Lower leg skin (tissue), 4 donors: ENCODE results near the gene DLGAP1. TPM values are rescaled to one million over a fixed set of nuclear protein-coding genes. Genes with fewer than 3 reads are reported as not detected.

ENCODE experiments used
- DNase-seq, 2 donors: peaks; one replicate each; pipeline ENCODE4 v3.0.0-alpha.2; 2019; ENCODE audit warnings: low spot score in 2 of 2
- H3K4me3 ChIP-seq: fragments of 200-600 bp; sonication (generic); 2 replicates; pipeline ENCODE4 v1.5.1; 2017; ENCODE audit warnings: mild to moderate bottlenecking, low read depth; ENCODE audit not compliant: poor library complexity, severe bottlenecking
- POLR2A ChIP-seq, 2 donors: fragments of 450-650 bp; IDR thresholded peaks; one replicate each; pipeline ENCODE4 v1.6.1; 2016 to 2017; ENCODE audit warnings: antibody characterized with exemption in 2 of 2, mild to moderate bottlenecking in 1 of 2, moderate library complexity in 1 of 2
- WGBS, 2 donors: methylation state at CpG; one replicate each; pipeline ENCODE4 v1.1.5; 2018; 5-methylcytosine and 5-hydroxymethylcytosine counted together
- intact Hi-C: fragments of 100-400 bp; cut with DNase I; formaldehyde crosslinking; loops from one replicate; pipeline ENCODE4 v1.15.0; 2023; ENCODE audit warnings: low total_unique reads
- total RNA-seq, 4 donors: library from RNA; depleted of rRNA; stranded (reverse); fragments of >200 nt; gene quantifications; one replicate each; pipeline ENCODE4 v1.1.0, GENCODE V29; 2016
- TF ChIP-seq, protein P1 (sequence below), 3 donors: fragments of 450-650 bp; IDR thresholded peaks; one replicate each; pipeline ENCODE4 v1.5.1; 2016; ENCODE audit warnings: antibody characterized with exemption in 3 of 3, mild to moderate bottlenecking in 3 of 3, moderate library complexity in 2 of 3

DLGAP1 gene
- total RNA-seq, 4 donors from 2014 or later = 0.34 to 1.3 (median 0.82) TPM

DNA sequence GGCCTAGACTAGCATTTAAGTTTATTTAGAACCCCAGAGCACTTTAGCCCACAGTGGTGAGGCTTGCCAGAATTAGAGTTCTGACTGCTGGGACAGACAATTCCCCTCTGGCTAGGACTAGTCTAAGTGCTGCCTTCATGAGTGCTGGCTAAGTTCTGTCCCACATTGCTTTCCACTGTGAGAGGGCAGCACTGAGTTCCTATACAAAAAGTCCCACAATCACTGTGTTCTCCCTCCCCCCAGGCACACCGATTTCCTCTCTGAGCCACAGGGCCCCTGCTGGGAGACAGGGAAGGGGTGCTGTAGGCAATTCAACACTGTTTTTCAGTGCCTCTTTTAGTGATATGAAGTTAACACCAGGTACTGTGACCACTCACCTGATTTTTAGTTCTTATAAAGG is 310.9 kb downstream of the DLGAP1 start:
- no peak for DNase-seq
- intact Hi-C loops = no loop called here
- H3K4me3 ChIP-seq = no peak overlapping the region
- TF ChIP-seq, protein P1, sequence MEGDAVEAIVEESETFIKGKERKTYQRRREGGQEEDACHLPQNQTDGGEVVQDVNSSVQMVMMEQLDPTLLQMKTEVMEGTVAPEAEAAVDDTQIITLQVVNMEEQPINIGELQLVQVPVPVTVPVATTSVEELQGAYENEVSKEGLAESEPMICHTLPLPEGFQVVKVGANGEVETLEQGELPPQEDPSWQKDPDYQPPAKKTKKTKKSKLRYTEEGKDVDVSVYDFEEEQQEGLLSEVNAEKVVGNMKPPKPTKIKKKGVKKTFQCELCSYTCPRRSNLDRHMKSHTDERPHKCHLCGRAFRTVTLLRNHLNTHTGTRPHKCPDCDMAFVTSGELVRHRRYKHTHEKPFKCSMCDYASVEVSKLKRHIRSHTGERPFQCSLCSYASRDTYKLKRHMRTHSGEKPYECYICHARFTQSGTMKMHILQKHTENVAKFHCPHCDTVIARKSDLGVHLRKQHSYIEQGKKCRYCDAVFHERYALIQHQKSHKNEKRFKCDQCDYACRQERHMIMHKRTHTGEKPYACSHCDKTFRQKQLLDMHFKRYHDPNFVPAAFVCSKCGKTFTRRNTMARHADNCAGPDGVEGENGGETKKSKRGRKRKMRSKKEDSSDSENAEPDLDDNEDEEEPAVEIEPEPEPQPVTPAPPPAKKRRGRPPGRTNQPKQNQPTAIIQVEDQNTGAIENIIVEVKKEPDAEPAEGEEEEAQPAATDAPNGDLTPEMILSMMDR (IDR thresholded peaks at IDR 0.05) = no peak
- TF ChIP-seq POLR2A (IDR thresholded peaks at IDR 0.05) = no peak
- WGBS, 2 donors = 60 to 75% methylated on average over 1 of the region's 1 CpG

DNA sequence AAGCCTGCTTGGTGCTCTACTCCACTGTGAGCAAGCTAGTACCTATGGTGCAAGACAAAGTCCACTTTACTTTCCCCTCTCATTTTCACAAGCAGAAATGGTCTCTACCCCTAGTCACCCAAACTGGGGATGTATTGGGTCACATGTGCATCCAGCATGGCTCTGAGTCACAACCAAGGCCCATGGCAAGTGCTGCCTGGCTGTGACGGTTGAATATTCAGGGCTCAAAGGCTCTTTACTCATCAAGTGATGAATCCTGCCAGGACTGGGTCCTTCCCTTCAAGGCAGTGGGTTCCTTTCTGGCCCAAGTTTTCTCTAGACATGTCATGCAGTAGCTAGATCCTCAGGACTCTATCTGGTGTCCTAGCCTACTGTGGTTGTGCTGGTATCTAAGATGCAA is 311.5 kb downstream of the DLGAP1 start:
- no peak for DNase-seq
- WGBS, 2 donors = 86 to 89% methylated on average over 1 of the region's 1 CpG
- intact Hi-C loops = no loop called here
- no peak for TF ChIP-seq POLR2A (IDR thresholded peaks at IDR 0.05)
- TF ChIP-seq, protein P1 (IDR thresholded peaks at IDR 0.05) = no peak
- H3K4me3 ChIP-seq = no peak overlapping the region

DNA sequence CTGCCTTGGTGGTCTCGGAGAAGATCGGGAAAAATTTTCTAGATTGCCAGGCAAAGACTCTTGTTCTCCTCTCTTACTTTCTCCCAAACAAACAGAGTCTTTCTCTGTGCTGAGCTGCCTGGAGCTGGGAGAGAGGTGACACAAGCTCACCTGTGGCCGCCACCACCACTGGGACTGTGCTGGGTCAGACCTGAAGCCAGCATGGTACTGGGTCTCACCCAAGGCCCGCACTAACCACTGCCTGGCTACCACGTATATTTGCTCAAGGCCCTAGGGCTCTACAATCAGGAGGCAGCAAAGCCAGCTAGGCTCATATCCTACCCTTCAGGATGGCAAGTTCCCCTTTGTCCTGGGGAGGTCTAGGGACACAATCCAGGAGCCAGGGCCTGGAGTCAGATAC is 312.2 kb downstream of the DLGAP1 start:
- WGBS, 2 donors = 77 to 86% methylated on average over 5 of the region's 5 CpGs
- intact Hi-C loops = no loop called here
- no peak overlapping the region for H3K4me3 ChIP-seq
- DNase-seq = no peak
- no peak for TF ChIP-seq POLR2A (IDR thresholded peaks at IDR 0.05)
- TF ChIP-seq, protein P1 (IDR thresholded peaks at IDR 0.05) = no peak

DNA sequence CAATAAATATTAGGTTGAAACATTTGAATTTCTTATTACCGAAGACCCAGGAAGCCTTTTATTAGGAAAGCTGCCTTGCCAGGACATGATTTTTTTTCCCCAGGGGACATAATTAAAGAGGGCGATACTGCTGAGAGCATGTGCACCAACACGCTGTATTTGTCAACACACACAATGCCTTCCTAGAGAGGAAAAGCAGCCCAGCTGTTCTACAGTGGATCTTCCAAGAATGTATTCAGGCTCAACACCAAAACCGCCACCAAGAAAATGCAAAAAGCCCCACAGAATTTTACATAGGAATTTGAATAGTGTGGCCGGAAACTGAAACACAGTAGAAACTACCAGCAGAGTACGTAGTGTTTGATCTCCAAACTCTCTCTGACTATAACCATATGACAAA is 320.4 kb downstream of the DLGAP1 start:
- TF ChIP-seq, protein P1 (IDR thresholded peaks at IDR 0.05) = no peak
- no peak for TF ChIP-seq POLR2A (IDR thresholded peaks at IDR 0.05)
- intact Hi-C loops = no loop called here
- DNase-seq = no peak
- 39 to 40% methylated on average over 6 of the region's 6 CpGs for WGBS, 2 donors
- H3K4me3 ChIP-seq = no peak overlapping the region

DNA sequence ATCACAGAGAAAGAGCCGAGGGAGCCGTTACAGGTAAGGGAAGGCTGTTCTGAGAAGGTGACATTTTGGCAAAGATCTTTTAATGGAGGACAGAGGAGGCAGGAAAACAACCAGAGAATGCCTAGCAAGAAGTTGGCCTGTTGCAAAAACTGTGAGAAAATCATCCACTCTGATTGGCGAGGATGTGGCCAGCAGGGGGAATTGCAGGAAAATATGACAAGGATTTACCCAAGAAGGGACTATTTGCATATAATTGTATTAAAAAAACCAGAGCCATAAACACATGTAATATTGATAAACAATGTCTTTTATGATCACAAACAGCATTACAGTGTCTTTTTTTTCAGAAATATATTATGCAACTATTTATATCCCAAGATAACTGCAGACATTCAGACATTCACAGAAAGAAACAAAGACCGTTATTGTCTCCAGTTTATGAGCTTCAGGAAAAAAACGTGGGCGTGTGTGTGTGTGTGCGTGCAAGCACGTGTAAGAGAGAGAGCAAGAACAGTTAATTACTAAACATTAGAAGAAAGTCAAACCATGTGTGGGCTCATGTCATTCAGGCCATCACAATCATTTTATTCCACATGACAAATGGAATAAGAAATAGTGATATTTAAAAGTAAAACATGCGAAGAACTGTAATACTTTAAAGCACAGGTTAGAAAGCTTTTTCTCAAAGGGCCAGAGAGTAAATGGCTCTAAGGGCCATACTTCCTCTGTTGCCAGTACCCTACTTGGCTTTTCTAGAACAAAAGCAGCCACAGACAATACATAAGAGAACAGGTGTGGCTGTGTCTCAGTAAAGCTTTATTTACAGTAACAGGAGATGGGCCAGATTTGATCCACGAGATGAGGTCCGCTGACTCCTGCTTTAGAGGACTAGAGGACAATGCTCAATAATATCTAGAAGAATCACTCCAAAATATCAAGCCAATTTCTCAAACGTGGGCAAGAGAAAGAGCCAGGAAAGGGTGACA is 324.1 kb downstream of the DLGAP1 start:
- intact Hi-C loops = no loop called here
- no peak for DNase-seq
- no peak overlapping the region for H3K4me3 ChIP-seq
- WGBS, 2 donors = 43 to 46% methylated on average over 12 of the region's 12 CpGs
- TF ChIP-seq, protein P1 (IDR thresholded peaks at IDR 0.05) = no peak
- no peak for TF ChIP-seq POLR2A (IDR thresholded peaks at IDR 0.05)
